Measurements from ENCODE around the gene DNAJB12.

DNA sequence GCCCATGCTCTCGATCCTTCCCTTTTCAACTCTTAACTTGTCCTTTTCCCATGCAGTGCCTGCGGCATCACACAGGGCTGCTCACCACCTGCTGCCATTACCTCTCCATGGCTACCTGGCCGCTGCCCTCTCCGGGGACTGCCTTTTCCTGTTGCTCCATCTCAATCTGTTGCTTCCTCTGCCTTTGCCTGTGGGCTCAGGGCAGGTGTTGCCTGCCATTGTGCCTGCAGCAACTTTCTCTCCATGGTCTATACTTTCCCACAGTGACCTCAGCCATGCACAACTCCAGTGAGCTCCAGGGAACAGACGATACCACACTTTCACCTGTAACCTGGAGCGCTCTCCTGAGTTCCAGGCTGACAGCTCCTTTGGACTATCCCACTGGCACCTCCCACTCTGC is 3.2 kb downstream of the DNAJB12 start:
- TF ChIP-seq, protein P1, sequence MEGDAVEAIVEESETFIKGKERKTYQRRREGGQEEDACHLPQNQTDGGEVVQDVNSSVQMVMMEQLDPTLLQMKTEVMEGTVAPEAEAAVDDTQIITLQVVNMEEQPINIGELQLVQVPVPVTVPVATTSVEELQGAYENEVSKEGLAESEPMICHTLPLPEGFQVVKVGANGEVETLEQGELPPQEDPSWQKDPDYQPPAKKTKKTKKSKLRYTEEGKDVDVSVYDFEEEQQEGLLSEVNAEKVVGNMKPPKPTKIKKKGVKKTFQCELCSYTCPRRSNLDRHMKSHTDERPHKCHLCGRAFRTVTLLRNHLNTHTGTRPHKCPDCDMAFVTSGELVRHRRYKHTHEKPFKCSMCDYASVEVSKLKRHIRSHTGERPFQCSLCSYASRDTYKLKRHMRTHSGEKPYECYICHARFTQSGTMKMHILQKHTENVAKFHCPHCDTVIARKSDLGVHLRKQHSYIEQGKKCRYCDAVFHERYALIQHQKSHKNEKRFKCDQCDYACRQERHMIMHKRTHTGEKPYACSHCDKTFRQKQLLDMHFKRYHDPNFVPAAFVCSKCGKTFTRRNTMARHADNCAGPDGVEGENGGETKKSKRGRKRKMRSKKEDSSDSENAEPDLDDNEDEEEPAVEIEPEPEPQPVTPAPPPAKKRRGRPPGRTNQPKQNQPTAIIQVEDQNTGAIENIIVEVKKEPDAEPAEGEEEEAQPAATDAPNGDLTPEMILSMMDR (IDR thresholded peaks at IDR 0.05 in 8 of 11, conservative IDR thresholded peaks at IDR 0.05 in 3 of 11), result no peak
- TF ChIP-seq POLR2A (IDR thresholded peaks at IDR 0.05), result no peak
